B cell (primary cell): ENCODE measurements around the gene GRK6. TPM values are rescaled to one million over a fixed set of nuclear protein-coding genes. Genes with fewer than 3 reads are reported as not detected.

Experiments used
- ATAC-seq: fragments of 200-7000 bp; cut with Tn5 transposase; one replicate; pipeline ENCODE4 v1.10.0; 2021; ENCODE audit warnings: low read depth, mild to moderate bottlenecking, moderate number of reproducible peaks, moderate library complexity
- CTCF ChIA-PET: fragments of 350-600 bp; sonication (Branson Sonifier 250); formaldehyde crosslinking; loops from one replicate; lab custom pipeline; 2021; ENCODE audit warnings: antibody characterized with exemption, inconsistent platforms; lab: Charles Lee
- POLR2A ChIA-PET: fragments of 350-600 bp; sonication (Branson Sonifier 250); formaldehyde crosslinking; loops from one replicate; lab custom pipeline; 2021; ENCODE audit warnings: antibody characterized with exemption; lab: Charles Lee
- DNase-seq: peaks from one replicate; pipeline ENCODE4 v3.0.0; 2013
- H2AFZ ChIP-seq: 2 replicates; pipeline ENCODE4 v1.6.1; 2012; ENCODE audit warnings: mild to moderate bottlenecking, low read depth, low read length; ENCODE audit not compliant: insufficient read depth, poor library complexity, severe bottlenecking
- H3K27ac ChIP-seq, 2 donors: 1 replicate in 1 of 2; 2 replicates in 1 of 2; pipeline ENCODE4 v1.5.1; 2012 to 2013; ENCODE audit warnings: low read length in 2 of 2, mild to moderate bottlenecking in 2 of 2, moderate library complexity in 1 of 2
- H3K27me3 ChIP-seq, 4 experiments: fragments of 200-600 bp in 1 of 4; sonication (generic) in 1 of 4; replicated peaks in 1 of 4; 1 replicate in 2 of 4; 2 replicates in 2 of 4; pipeline versions ENCODE4 v1.6.1 to v1.7.0; 2013 to 2016; ENCODE audit warnings: low read length in 3 of 4, mild to moderate bottlenecking in 2 of 4, mixed read lengths in 1 of 4, moderate library complexity in 1 of 4; ENCODE audit not compliant: insufficient read depth in 4 of 4, control insufficient read depth in 3 of 4; ENCODE audit errors: control extremely low read depth in 1 of 4
- H3K36me3 ChIP-seq, 2 experiments: replicated peaks in 1 of 2; 1 replicate in 1 of 2; 2 replicates in 1 of 2; pipeline versions ENCODE4 v1.6.1 to v1.7.1; 2013; ENCODE audit warnings: low read length in 1 of 2; ENCODE audit not compliant: insufficient read depth in 2 of 2, control insufficient read depth in 1 of 2; ENCODE audit errors: control extremely low read depth in 1 of 2, extremely low read depth in 1 of 2
- H3K4me1 ChIP-seq, 2 donors: fragments of 200-600 bp in 1 of 2; sonication (generic) in 1 of 2; 1 replicate in 1 of 2; 2 replicates in 1 of 2; pipeline versions ENCODE4 v1.5.1 to v1.6.1; 2013 to 2017; ENCODE audit warnings: low read length in 2 of 2; ENCODE audit not compliant: control insufficient read depth in 2 of 2, insufficient read depth in 2 of 2
- H3K4me2 ChIP-seq: replicated peaks from 2 replicates; pipeline ENCODE3; 2012; ENCODE audit warnings: mild to moderate bottlenecking, low read depth, low read length; ENCODE audit not compliant: poor library complexity, severe bottlenecking
- H3K4me3 ChIP-seq, 5 experiments: fragments of 200-600 bp in 1 of 5; sonication (generic) in 1 of 5; 1 replicate in 3 of 5; 2 replicates in 2 of 5; pipeline versions ENCODE4 v1.5.1 to v1.7.0; 2011 to 2016; ENCODE audit warnings: low read length in 4 of 5, mild to moderate bottlenecking in 4 of 5, low read depth in 2 of 5, control low read depth in 1 of 5, moderate library complexity in 1 of 5; ENCODE audit not compliant: insufficient read depth in 1 of 5; ENCODE audit errors: control extremely low read depth in 1 of 5, extremely low read depth in 1 of 5
- H3K79me2 ChIP-seq: fragments of 200-600 bp; sonication (generic); one replicate; pipeline ENCODE4 v1.6.0; 2016; ENCODE audit warnings: low read length; ENCODE audit not compliant: control insufficient read depth, insufficient read depth
- H3K9ac ChIP-seq: fragments of 200-600 bp; sonication (generic); 2 replicates; pipeline ENCODE4 v1.6.1; 2017; ENCODE audit warnings: mild to moderate bottlenecking, low read length, moderate library complexity
- H3K9me3 ChIP-seq, 3 donors: one replicate each; pipeline versions ENCODE4 v1.6.1 to v1.7.1; 2013; ENCODE audit warnings: low read length in 2 of 3; ENCODE audit not compliant: control insufficient read depth in 2 of 3, insufficient read depth in 1 of 3; ENCODE audit errors: control extremely low read depth in 1 of 3
- H4K20me1 ChIP-seq: 2 replicates; pipeline ENCODE4 v1.6.0; 2012; ENCODE audit warnings: mild to moderate bottlenecking, low read length; ENCODE audit not compliant: insufficient read depth, control insufficient read depth, poor library complexity, severe bottlenecking
- H3K27ac Mint-ChIP-seq: one replicate; pipeline ENCODE4 v1.8.0; 2021; ENCODE audit warnings: mixed read lengths
- H3K27me3 Mint-ChIP-seq: one replicate; pipeline ENCODE4 v1.8.0; 2021; ENCODE audit warnings: mixed read lengths
- H3K4me1 Mint-ChIP-seq: one replicate; pipeline ENCODE4 v1.8.0; 2021; ENCODE audit warnings: mixed read lengths
- H3K4me3 Mint-ChIP-seq: one replicate; pipeline ENCODE4 v1.8.0; 2021; ENCODE audit warnings: mixed read lengths
- H3K9me3 Mint-ChIP-seq: one replicate; pipeline ENCODE4 v1.8.0; 2022; ENCODE audit warnings: mixed read lengths; ENCODE audit not compliant: insufficient read depth
- CTCF ChIP-seq: fragments of 200-600 bp; IDR thresholded peaks from one replicate; pipeline ENCODE4 v1.8.0; 2022; ENCODE audit warnings: antibody characterized with exemption, mild to moderate bottlenecking
- EZH2 ChIP-seq: IDR thresholded peaks from 2 replicates; pipeline ENCODE4 v1.6.1; 2012; ENCODE audit warnings: borderline replicate concordance, low read depth, mild to moderate bottlenecking, moderate library complexity, low read length; ENCODE audit not compliant: insufficient read depth, poor library complexity, severe bottlenecking
- WGBS: methylation state at CpG from one replicate; pipeline ENCODE4 v1.1.5; 2013; ENCODE audit warnings: missing lambda C conversion rate; ENCODE audit not compliant: insufficient coverage; 5-methylcytosine and 5-hydroxymethylcytosine counted together
- intact Hi-C: fragments of 100-400 bp; cut with micrococcal nuclease; formaldehyde crosslinking; loops from one replicate; pipeline ENCODE4 v1.10.0; 2022
- polyA plus RNA-seq: library from polyadenylated mRNA; depleted of rRNA; stranded (reverse); fragments of >200 nt; gene quantifications from 2 replicates; pipeline ENCODE4 v1.2.3, GENCODE V29; 2012
- total RNA-seq, 2 donors: library from RNA; stranded (reverse); fragments of 120-200 nt in 1 of 2; gene quantifications; 1 replicate in 1 of 2; 2 replicates in 1 of 2; pipeline versions ENCODE4 v1.2.3 to v1.2.4, GENCODE V29; 2013 to 2022

Gene GRK6
- total and polyA plus RNA-seq, 2 donors (not counting 1 experiment from before 2014, with no cell fraction given): 155 to 173 TPM

DNA sequence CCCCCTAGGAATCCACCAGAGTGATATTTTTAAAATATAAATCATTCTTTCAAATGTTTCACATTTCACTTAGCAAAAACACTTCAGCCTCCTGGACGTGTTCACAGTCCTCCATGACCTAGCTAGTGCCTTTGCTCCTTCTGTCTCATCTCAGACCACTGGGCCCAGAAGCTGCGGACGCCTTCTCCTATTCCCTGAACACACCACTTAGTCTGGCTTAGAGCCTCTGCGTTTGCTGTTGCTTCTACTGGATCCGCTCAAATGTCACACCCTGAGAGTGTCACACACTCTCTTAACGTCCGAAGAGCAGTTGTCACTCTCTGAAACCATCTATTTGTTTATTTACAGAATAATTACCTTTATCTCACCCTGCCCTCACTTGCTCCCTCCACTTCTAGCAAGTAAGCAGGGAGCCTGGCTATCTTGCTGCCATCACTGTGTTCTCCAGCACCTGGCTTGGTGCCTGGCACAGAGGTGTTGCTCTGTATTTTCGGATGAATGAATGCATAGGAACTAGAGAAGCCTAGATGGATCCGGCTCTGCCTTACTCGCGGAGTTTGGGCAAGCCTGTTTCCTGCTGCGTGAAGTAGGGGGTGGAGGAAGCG lies 1.2 kb upstream of the GRK6 start:
- Histone ChIP-seq H3K27ac (peak overlapping the region; percentile 82 to 88), H3K4me1 (peaks cover 40 to 42% of the 10 kb centered on the region in 2 donors), H4K20me1 (peaks cover 34% of the 10 kb centered on the region), H2AFZ (peak overlapping the region; percentile 95), H3K4me3 (peak overlapping the region; percentile 28 to 74 (median 61)), H3K79me2 (peaks cover 35% of the 10 kb centered on the region), H3K27me3 (no peaks in the 10 kb centered on the region), H3K9ac (peak overlapping the region; percentile 64), H3K4me2 (peak overlapping the region; percentile 86), H3K36me3 (peaks cover 0 to 18% of the 10 kb centered on the region in 2 experiments), H3K9me3 (no peaks in the 10 kb centered on the region)
- intact Hi-C loops: loop anchor here (5.0 kb wide), 1 partner anchor 883 kb away; no protein-coding TSS in a partner anchor
- 46% methylated on average over 11 of the region's 13 CpGs for WGBS
- H3K9me3 Mint-ChIP-seq: no peaks in the 10 kb centered on the region
- ATAC-seq (no peak), DNase-seq (peak; percentile 53)
- TF ChIP-seq CTCF: no peak
- TF ChIP-seq EZH2: no peak
- ChIA-PET POLR2A (interaction anchor here (0.7 to 2.6 kb wide), 6 partner anchors 14 to 85 kb away, joined by 3 to 34 read pairs (median 6); partner anchors contain the start of gene PRR7), CTCF (interaction anchor here (1.0 to 12.4 kb wide), 5 partner anchors 8 to 35 kb away, joined by 3 to 152 read pairs (median 137); partner anchors contain the start of gene PRR7)
- peak overlapping the region; percentile 97 for H3K27ac Mint-ChIP-seq
- H3K4me3 Mint-ChIP-seq: peak overlapping the region; percentile 93
- no peaks in the 10 kb centered on the region for H3K27me3 Mint-ChIP-seq
- H3K4me1 Mint-ChIP-seq: peaks cover 42% of the 10 kb centered on the region
